ENCODE results near the gene TIMM23.
"Not testable (repeated sequence)": the region's sequence is repeated elsewhere in the genome, so short reads cannot be mapped to it uniquely, and the experiment has no call there.

Gene TIMM23, protein sequence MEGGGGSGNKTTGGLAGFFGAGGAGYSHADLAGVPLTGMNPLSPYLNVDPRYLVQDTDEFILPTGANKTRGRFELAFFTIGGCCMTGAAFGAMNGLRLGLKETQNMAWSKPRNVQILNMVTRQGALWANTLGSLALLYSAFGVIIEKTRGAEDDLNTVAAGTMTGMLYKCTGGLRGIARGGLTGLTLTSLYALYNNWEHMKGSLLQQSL

GRCh38 chr10:45972106-45972812 lies at the start of gene TIMM23:
Gene TIMM23, plus strand, starts transcription at chr10:45972489. Its CDS starts 136 bp downstream, at chr10:45972625.
- CTCF ChIA-PET, POLR2A ChIA-PET: not testable (repeated sequence)

GRCh38 chr10:45926790-45927189 lies 45.5 kb upstream of the TIMM23 start:
- POLR2A ChIA-PET; H3K4me3 ChIP-seq (ENCODE audit: low read depth, low read length); DNase-seq (ENCODE audit: low read depth, low spot score); CTCF ChIA-PET: not testable (repeated sequence)

More at GRCh38 chr10:45972106-45972812, at the start of gene TIMM23:
- peak; percentile 12 for DNase-seq (ENCODE audit: low read depth, low spot score)
- peak within 1 kb of the TSS; percentile 70 for H3K4me3 ChIP-seq (ENCODE audit: low read depth, low read length)

- H3K4me3 ChIP-seq (ENCODE audit: low read depth, low read length); CTCF ChIA-PET; DNase-seq (ENCODE audit: low read depth, low spot score); POLR2A ChIA-PET: not testable (repeated sequence)
Observed at GRCh38 chr10:45931305-45931704, 41.0 kb upstream of the TIMM23 start.

GRCh38 chr10:45934788-45935187 lies 37.5 kb upstream of the TIMM23 start:
- POLR2A ChIA-PET; H3K4me3 ChIP-seq (ENCODE audit: low read depth, low read length); DNase-seq (ENCODE audit: low read depth, low spot score); CTCF ChIA-PET: not testable (repeated sequence)

DNA sequence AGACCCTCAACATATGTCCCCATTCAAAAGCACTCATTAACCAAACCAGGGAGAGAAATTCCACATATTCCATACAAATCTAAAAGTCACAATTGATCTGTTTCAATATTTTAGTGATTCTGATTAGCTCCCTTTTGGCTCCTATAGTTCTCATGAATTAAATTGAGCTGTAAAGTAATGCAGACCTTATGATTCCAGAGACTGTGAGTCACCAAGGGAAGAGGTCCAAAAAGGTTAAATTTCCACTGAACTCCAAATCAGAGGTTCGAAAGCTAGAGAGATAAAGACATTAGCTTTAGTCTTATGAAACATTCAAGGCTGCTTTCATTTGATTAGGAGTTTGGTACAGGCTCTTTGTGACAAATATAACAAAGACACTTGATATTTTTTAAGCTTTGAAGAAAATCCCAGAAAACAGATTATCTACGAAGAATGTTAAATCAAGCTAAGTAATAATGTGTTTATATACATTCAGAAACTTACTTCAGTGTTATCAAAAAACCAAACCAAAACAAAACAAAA lies 33.1 kb upstream of the TIMM23 start:
- H3K4me3 ChIP-seq (ENCODE audit: low read depth, low read length); DNase-seq (ENCODE audit: low read depth, low spot score); CTCF ChIA-PET: not testable (repeated sequence)
- POLR2A ChIA-PET: interaction anchor here (0.6 kb wide), 1 partner anchor 703 kb away, joined by 3 read pairs; no protein-coding TSS in a partner anchor

GRCh38 chr10:45941196-45941595 lies 31.1 kb upstream of the TIMM23 start:
- CTCF ChIA-PET; DNase-seq (ENCODE audit: low read depth, low spot score); POLR2A ChIA-PET; H3K4me3 ChIP-seq (ENCODE audit: low read depth, low read length): not testable (repeated sequence)

GRCh38 chr10:45945476-45945875 lies 26.8 kb upstream of the TIMM23 start:
- CTCF ChIA-PET; DNase-seq (ENCODE audit: low read depth, low spot score); POLR2A ChIA-PET; H3K4me3 ChIP-seq (ENCODE audit: low read depth, low read length): not testable (repeated sequence)

DNA sequence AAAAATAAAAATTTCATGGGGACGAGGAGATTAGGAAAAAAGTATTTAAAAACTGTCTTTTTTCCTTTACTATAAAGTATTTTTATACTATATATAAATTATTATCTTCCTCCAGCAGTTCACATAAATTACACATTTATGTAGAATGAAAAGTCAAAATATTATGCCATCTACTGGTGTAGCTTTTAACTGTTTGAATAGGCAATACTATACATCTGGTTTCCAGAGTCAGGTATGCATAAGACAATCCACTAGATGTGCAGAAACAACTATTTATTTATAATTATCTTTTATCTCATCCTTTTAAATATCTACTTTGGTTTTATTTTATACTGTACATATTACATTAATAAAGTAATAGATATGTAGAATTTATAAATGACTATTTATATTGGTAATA lies 24.9 kb upstream of the TIMM23 start:
- DNase-seq (ENCODE audit: low read depth, low spot score); CTCF ChIA-PET; POLR2A ChIA-PET; H3K4me3 ChIP-seq (ENCODE audit: low read depth, low read length): not testable (repeated sequence)

- POLR2A ChIA-PET; CTCF ChIA-PET; DNase-seq (ENCODE audit: low read depth, low spot score); H3K4me3 ChIP-seq (ENCODE audit: low read depth, low read length): not testable (repeated sequence)
Observed at GRCh38 chr10:45948801-45949200, 23.5 kb upstream of the TIMM23 start.

DNA sequence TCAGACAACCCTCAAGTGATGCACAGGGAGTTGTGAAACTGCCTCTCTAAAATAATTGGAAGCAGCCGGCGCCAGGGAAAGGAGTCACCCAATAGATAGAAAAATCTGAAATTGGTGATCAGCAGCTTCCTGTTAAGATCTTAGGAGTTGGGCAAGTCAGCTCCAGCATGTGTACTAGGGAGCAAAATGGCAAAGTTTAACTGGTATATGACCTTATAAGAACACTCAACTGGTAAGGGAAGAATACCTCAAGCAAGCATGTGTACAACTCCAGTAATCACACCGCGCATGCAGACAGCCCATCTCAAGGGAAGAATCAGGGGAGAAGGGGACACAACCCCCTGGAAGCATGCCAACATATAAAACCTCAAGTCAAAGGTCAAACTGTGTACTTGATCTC lies 17.9 kb upstream of the TIMM23 start:
- H3K4me3 ChIP-seq (ENCODE audit: low read depth, low read length); DNase-seq (ENCODE audit: low read depth, low spot score); CTCF ChIA-PET; POLR2A ChIA-PET: not testable (repeated sequence)

DNA sequence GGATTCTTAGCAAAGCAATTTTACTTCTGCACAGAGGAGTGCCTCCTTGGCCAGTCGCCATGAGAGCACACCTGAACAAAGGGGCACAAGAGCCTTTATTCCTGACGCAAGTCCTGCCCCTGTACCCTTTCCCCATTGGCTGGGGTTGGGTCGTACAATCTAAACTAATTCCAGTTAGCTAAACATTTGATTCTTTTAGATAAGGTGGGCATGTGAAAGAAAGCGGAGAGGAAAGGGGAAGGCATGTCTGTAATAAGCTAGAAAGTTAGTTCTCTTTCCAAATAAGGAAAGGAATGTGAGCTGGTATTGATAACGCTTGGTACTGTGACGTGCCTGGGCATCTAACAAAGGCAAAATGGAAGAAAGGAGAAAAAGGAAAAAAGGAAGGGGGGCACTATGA lies 15.7 kb upstream of the TIMM23 start:
- H3K4me3 ChIP-seq (ENCODE audit: low read depth, low read length); CTCF ChIA-PET; POLR2A ChIA-PET; DNase-seq (ENCODE audit: low read depth, low spot score): not testable (repeated sequence)

DNA sequence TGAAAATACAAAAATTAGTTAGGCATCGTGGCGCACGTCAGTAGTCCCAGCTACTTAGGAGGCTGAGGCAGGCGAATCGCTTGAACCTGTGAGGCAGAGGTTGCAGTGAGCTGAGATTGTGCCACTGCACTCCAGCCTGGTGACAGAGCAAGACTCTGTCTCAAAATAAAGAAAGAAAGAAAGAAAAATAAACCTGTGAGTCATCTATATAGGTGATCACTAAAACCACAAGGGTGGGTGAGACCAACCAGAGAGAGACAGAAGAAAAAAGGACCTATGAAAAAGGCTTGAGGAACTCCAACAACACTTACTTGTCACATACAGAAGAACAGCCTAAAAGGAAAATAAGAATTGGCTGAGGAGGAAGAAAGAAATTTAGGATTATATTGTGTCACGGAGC lies 14.4 kb upstream of the TIMM23 start:
- DNase-seq (ENCODE audit: low read depth, low spot score); H3K4me3 ChIP-seq (ENCODE audit: low read depth, low read length); CTCF ChIA-PET; POLR2A ChIA-PET: not testable (repeated sequence)

DNA sequence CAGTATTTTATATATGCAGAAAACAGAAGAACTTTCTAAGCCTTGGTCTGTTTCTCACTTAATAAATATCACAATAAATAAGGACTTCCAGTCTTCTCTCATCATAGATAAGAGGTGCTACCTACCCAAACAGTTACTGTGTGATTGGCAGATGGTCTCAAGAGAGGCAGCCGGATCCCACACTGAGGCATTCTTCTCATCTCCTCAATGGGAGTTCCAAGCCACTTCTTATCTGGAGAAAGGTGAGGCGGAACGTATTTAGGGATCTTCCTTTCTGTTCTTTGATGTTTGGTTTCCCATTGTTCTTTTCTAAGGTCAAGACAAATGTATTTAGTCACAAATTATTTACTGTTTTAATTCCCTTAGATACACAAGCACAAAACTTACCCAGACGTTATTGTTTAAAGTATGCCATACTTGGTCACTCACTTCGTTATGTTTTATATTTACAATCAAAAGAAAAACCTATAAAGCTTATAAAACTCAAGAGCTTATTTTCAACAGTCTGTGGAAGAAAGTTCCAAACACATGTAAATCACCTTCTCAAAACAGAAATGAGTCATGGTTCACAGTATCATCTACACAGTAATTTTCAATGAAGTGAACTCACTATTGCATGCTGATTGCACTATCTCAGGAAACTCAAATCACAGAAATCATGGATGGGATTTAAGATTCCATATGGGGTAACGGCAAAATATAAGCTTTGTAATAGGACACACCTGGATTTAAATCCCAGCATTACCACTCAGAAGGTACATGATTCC lies 9.4 kb upstream of the TIMM23 start:
- H3K4me3 ChIP-seq (ENCODE audit: low read depth, low read length); CTCF ChIA-PET; DNase-seq (ENCODE audit: low read depth, low spot score); POLR2A ChIA-PET: not testable (repeated sequence)

DNA sequence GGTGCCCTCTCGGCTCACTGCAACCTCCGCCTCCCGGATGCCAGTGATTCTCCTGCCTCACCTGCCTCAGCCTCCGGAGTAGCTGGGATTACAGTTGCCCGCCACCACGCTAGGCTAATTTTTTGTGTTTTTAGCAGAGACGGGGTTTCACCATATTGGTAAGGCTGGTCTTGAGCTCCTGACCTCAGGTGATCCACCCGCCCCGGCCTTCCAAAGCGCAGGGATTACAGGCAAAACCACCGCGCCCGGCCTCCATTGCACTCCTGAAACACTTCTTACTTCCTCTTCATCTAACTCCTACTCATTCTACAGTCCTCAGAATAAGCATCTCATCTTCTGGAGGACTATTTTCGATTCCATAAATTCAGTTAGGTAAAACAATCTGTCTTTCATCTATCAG lies 1.3 kb upstream of the TIMM23 start:
- POLR2A ChIA-PET; CTCF ChIA-PET; DNase-seq (ENCODE audit: low read depth, low spot score): not testable (repeated sequence)
- H3K4me3 ChIP-seq (ENCODE audit: low read depth, low read length): peak overlapping the region; percentile 70

DNA sequence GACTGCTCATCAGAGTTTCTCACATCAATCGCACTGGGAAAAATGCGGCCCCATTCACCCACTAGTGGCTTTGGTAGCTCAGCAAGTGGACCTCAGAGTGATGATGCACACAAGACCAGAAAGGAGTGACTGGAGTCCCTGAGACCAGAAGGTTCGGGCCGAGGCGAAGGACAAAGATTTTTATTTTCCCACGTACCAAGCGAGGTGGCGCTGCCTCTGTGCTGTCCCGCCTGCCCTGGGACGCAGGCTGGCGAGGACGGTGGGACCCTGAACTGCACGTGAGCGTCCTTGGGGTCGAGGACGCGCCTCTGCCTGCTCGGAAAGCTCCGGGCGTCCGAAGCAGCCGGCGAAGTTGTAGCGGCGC lies 565 bp upstream of the TIMM23 start:
- DNase-seq (ENCODE audit: low read depth, low spot score); CTCF ChIA-PET; POLR2A ChIA-PET: not testable (repeated sequence)
- peak overlapping the region; percentile 70 for H3K4me3 ChIP-seq (ENCODE audit: low read depth, low read length)

DNA sequence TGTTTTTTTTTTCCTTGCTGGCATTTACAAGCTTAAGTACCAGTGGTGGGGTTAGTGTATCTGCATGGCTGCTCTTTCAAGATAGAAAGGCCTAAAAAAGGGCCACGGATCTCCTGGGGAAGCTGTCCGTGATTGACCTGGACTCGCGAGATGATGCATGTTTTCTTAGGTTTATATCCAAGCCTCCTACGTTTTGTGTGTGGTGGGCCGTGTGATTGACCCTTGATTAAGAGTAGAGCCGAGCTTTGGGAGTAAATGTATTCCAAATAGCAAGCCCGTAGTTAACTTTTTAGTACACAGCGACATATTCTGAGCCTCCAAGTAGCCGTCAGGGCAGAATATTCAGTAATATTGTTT lies 502 bp downstream of the TIMM23 start:
- CTCF ChIA-PET; POLR2A ChIA-PET; DNase-seq (ENCODE audit: low read depth, low spot score): not testable (repeated sequence)
- H3K4me3 ChIP-seq (ENCODE audit: low read depth, low read length): peak overlapping the region; percentile 70

DNA sequence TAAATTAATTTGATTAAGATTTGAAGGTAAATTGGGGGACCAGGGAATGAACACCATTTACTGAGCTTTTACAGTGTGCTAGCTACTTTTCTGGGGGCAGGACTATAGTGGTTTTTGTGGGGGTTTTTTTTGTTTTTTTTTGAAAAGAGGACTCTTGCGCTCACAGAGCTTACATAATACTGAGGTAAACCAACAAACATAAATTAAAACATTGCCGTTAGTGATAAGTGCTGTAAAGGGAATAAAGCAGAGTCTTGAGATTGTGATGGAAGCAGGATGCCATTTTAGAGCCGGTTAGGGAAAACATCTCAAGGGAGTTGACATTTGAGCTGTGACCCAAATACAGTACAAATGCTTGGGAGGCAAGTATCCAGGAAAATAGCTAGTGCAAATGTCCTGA lies 1.8 kb downstream of the TIMM23 start:
- CTCF ChIA-PET; POLR2A ChIA-PET; DNase-seq (ENCODE audit: low read depth, low spot score); H3K4me3 ChIP-seq (ENCODE audit: low read depth, low read length): not testable (repeated sequence)
